Measurements from ENCODE around the gene NAGS. TPM values are rescaled to one million over a fixed set of nuclear protein-coding genes. Genes with fewer than 3 reads are reported as not detected.

NAGS gene
- total and polyA plus RNA-seq, 2 experiments from 2014 or later, result 4.2 to 7.2 TPM

GRCh38 chr17:44053125-44053872 is 48.9 kb downstream of the NAGS start:
- H3K4me2 ChIP-seq, result no peak overlapping the region
- H3K27ac ChIP-seq (ENCODE audit: low read depth), result no peak overlapping the region
- Mint-ChIP-seq H3K36me3 (ENCODE audit: low read depth) (peaks cover 86% of the 10 kb centered on the region), H3K9me3 (no peaks in the 10 kb centered on the region), H3K27ac (no peak overlapping the region), H3K27me3 (ENCODE audit: insufficient read depth, low read depth, poor library complexity) (no peaks in the 10 kb centered on the region), H3K4me1 (no peaks in the 10 kb centered on the region), H3K4me3 (no peak overlapping the region)
- peaks cover 99% of the 10 kb centered on the region for H3K79me2 ChIP-seq (replicated peaks; ENCODE audit: insufficient read depth)
- no peaks in the 10 kb centered on the region for H3K27me3 ChIP-seq (ENCODE audit: insufficient read depth)
- H3K9me2 ChIP-seq (ENCODE audit: insufficient read depth), result no peaks in the 10 kb centered on the region
- H3K4me1 ChIP-seq (ENCODE audit: insufficient read depth), result no peaks in the 10 kb centered on the region
- peaks cover 59% of the 10 kb centered on the region for H4K20me1 ChIP-seq (replicated peaks; ENCODE audit: insufficient read depth)
- ATAC-seq (no peak), DNase-seq (ENCODE audit: low spot score) (no peak)
- no peak for TF ChIP-seq ZNF462 (CRISPR knock-in tag; IDR thresholded peaks at IDR 0.05)
- TF ChIP-seq ETS1 (IDR thresholded peaks at IDR 0.05), result no peak
- TF ChIP-seq REST (IDR thresholded peaks at IDR 0.05; ENCODE audit: unreplicated experiment), result no peak
- H3K4me3 ChIP-seq, result no peak overlapping the region
- 0 out of 2 replicates have a peak, but pooled peaks cover 3% of the 10 kb centered on the region for H3F3A ChIP-seq (replicated peaks; ENCODE audit: low read depth)
- no peak overlapping the region for H2AFZ ChIP-seq
- peaks cover 38% of the 10 kb centered on the region for H3K36me3 ChIP-seq (ENCODE audit: insufficient read depth)

Small RNAs within 50 kb of the gene (small RNA-seq; reads per million reads assigned to genes)
- not detected for gene RF00012 (ENCODE audit: low replicate concordance)

Other genes starting within 250 kb of the NAGS start
- 0.31 TPM in 1 of 2 replicates, not detected in the other for gene SOST, start 245.8 kb upstream of the NAGS start, total RNA-seq (2014; rRNA removed; shearing (Covaris generic))
- gene SOST, start 245.8 kb upstream of the NAGS start, polyA plus RNA-seq (2016; fragmentation: Nextera tagmentation; extraction: Ambion mirVana), result not detected in 2 replicates
- 17.5 and 22.1 TPM in 2 replicates for gene DUSP3, start 225.6 kb upstream of the NAGS start, total RNA-seq (2014; rRNA removed; shearing (Covaris generic))
- gene DUSP3, start 225.6 kb upstream of the NAGS start, polyA plus RNA-seq (2016; fragmentation: Nextera tagmentation; extraction: Ambion mirVana), result 14.7 and 15.4 TPM in 2 replicates
- gene CFAP97D1, start 224.2 kb upstream of the NAGS start, total RNA-seq (2014; rRNA removed; shearing (Covaris generic)), result 0.07 and 0.12 TPM in 2 replicates
- gene CFAP97D1, start 224.2 kb upstream of the NAGS start, polyA plus RNA-seq (2016; fragmentation: Nextera tagmentation; extraction: Ambion mirVana), result 0.10 TPM in 1 of 2 replicates, not detected in the other
- gene MPP3, start 171.5 kb upstream of the NAGS start, total RNA-seq (2014; rRNA removed; shearing (Covaris generic)), result 4.2 and 6.6 TPM in 2 replicates
- gene MPP3, start 171.5 kb upstream of the NAGS start, polyA plus RNA-seq (2016; fragmentation: Nextera tagmentation; extraction: Ambion mirVana), result 5.6 and 7.4 TPM in 2 replicates
- gene CD300LG, start 157.4 kb upstream of the NAGS start, total RNA-seq (2014; rRNA removed; shearing (Covaris generic)), result not detected in 2 replicates
- not detected in 2 replicates for gene CD300LG, start 157.4 kb upstream of the NAGS start, polyA plus RNA-seq (2016; fragmentation: Nextera tagmentation; extraction: Ambion mirVana)
- gene MPP2, start 97.1 kb upstream of the NAGS start, total RNA-seq (2014; rRNA removed; shearing (Covaris generic)), result 20.7 and 21.0 TPM in 2 replicates
- 7.2 and 7.8 TPM in 2 replicates for gene MPP2, start 97.1 kb upstream of the NAGS start, polyA plus RNA-seq (2016; fragmentation: Nextera tagmentation; extraction: Ambion mirVana)
- gene PPY, start 62.1 kb upstream of the NAGS start, total RNA-seq (2014; rRNA removed; shearing (Covaris generic)), result not detected in 2 replicates
- gene PPY, start 62.1 kb upstream of the NAGS start, polyA plus RNA-seq (2016; fragmentation: Nextera tagmentation; extraction: Ambion mirVana), result 0.94 TPM in 1 of 2 replicates, not detected in the other
- 0.56 TPM in 1 of 2 replicates, not detected in the other for gene PYY, start 50.7 kb upstream of the NAGS start, total RNA-seq (2014; rRNA removed; shearing (Covaris generic))
- 6.6 and 8.5 TPM in 2 replicates for gene PYY, start 50.7 kb upstream of the NAGS start, polyA plus RNA-seq (2016; fragmentation: Nextera tagmentation; extraction: Ambion mirVana)
- gene TMEM101, start 10.3 kb downstream of the NAGS start, total RNA-seq (2014; rRNA removed; shearing (Covaris generic)), result 31.6 and 38.4 TPM in 2 replicates
- 15.9 and 19.7 TPM in 2 replicates for gene TMEM101, start 10.3 kb downstream of the NAGS start, polyA plus RNA-seq (2016; fragmentation: Nextera tagmentation; extraction: Ambion mirVana)
- gene LSM12, start 62.0 kb downstream of the NAGS start, total RNA-seq (2014; rRNA removed; shearing (Covaris generic)), result 64.4 and 72.7 TPM in 2 replicates
- gene LSM12, start 62.0 kb downstream of the NAGS start, polyA plus RNA-seq (2016; fragmentation: Nextera tagmentation; extraction: Ambion mirVana), result 226 and 241 TPM in 2 replicates
- 110 and 112 TPM in 2 replicates for gene G6PC3, start 66.1 kb downstream of the NAGS start, total RNA-seq (2014; rRNA removed; shearing (Covaris generic))
- gene G6PC3, start 66.1 kb downstream of the NAGS start, polyA plus RNA-seq (2016; fragmentation: Nextera tagmentation; extraction: Ambion mirVana), result 143 and 154 TPM in 2 replicates
- 71.1 and 86.9 TPM in 2 replicates for gene HDAC5, start 119.0 kb downstream of the NAGS start, total RNA-seq (2014; rRNA removed; shearing (Covaris generic))
- gene HDAC5, start 119.0 kb downstream of the NAGS start, polyA plus RNA-seq (2016; fragmentation: Nextera tagmentation; extraction: Ambion mirVana), result 16.9 TPM in 2 replicates
- 17.0 and 19.0 TPM in 2 replicates for gene HROB, start 137.3 kb downstream of the NAGS start, total RNA-seq (2014; rRNA removed; shearing (Covaris generic))
- gene HROB, start 137.3 kb downstream of the NAGS start, polyA plus RNA-seq (2016; fragmentation: Nextera tagmentation; extraction: Ambion mirVana), result 9.3 TPM in 2 replicates
- gene ASB16, start 166.1 kb downstream of the NAGS start, total RNA-seq (2014; rRNA removed; shearing (Covaris generic)), result not detected in 2 replicates
- gene ASB16, start 166.1 kb downstream of the NAGS start, polyA plus RNA-seq (2016; fragmentation: Nextera tagmentation; extraction: Ambion mirVana), result 0.21 and 0.47 TPM in 2 replicates
- 15.9 and 20.8 TPM in 2 replicates for gene TMUB2, start 182.3 kb downstream of the NAGS start, total RNA-seq (2014; rRNA removed; shearing (Covaris generic))
- 16.5 and 17.0 TPM in 2 replicates for gene TMUB2, start 182.3 kb downstream of the NAGS start, polyA plus RNA-seq (2016; fragmentation: Nextera tagmentation; extraction: Ambion mirVana)
- gene ATXN7L3, start 195.3 kb downstream of the NAGS start, total RNA-seq (2014; rRNA removed; shearing (Covaris generic)), result 79.3 and 95.0 TPM in 2 replicates
- 20.3 and 20.6 TPM in 2 replicates for gene ATXN7L3, start 195.3 kb downstream of the NAGS start, polyA plus RNA-seq (2016; fragmentation: Nextera tagmentation; extraction: Ambion mirVana)
- gene UBTF, start 215.1 kb downstream of the NAGS start, total RNA-seq (2014; rRNA removed; shearing (Covaris generic)), result 62.2 and 78.8 TPM in 2 replicates
- 27.0 and 29.9 TPM in 2 replicates for gene UBTF, start 215.1 kb downstream of the NAGS start, polyA plus RNA-seq (2016; fragmentation: Nextera tagmentation; extraction: Ambion mirVana)